ENCODE measurements around the gene DIAPH3. TPM values are rescaled to one million over a fixed set of nuclear protein-coding genes. Genes with fewer than 3 reads are reported as not detected.

DIAPH3 gene
- total RNA-seq, 2 experiments from 2014 or later: 24.9 to 34.7 TPM

- no peaks in the 10 kb centered on the region for H3K36me3 Mint-ChIP-seq
- H3K27ac Mint-ChIP-seq: no peak overlapping the region
- no peak overlapping the region for H3K4me3 Mint-ChIP-seq
- CTCF ChIA-PET: no interaction called here
- no peaks in the 10 kb centered on the region for H3K4me1 Mint-ChIP-seq
- ATAC-seq (no peak), DNase-seq (no peak)
- H3K27me3 Mint-ChIP-seq: peaks cover 8% of the 10 kb centered on the region
- H3K9me3 Mint-ChIP-seq (ENCODE audit: low read depth): no peaks in the 10 kb centered on the region
These were observed 521.9 kb downstream of the DIAPH3 start for GRCh38 chr13:59641817-59642216.

DNA sequence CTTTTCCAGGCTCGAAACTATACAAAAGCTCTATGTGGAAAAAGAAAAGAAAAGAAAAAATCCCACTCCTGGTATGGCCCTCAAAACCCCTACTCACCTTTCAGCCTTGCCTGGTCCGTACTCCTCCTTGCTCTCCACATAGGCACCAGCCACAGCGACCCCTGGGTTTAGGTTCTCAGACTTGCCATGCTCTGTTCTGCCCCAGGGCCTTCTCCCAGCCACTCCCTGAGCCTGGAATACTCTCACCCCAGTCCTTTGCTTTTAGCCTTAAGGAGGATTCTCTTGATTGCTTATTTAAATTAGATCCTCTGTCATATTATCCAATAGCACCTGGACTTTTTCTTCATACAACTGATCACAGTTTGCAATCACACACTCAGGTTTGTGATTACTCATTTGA, 522.5 kb downstream of the DIAPH3 start:
- DNase-seq: no peak
- ATAC-seq: no peak
- H3K27me3 Mint-ChIP-seq: peaks cover 8% of the 10 kb centered on the region
- no peak overlapping the region for H3K4me3 Mint-ChIP-seq
- no peaks in the 10 kb centered on the region for H3K36me3 Mint-ChIP-seq
- H3K9me3 Mint-ChIP-seq (ENCODE audit: low read depth): no peaks in the 10 kb centered on the region
- no peaks in the 10 kb centered on the region for H3K4me1 Mint-ChIP-seq
- CTCF ChIA-PET: no interaction called here
- no peak overlapping the region for H3K27ac Mint-ChIP-seq

DNA sequence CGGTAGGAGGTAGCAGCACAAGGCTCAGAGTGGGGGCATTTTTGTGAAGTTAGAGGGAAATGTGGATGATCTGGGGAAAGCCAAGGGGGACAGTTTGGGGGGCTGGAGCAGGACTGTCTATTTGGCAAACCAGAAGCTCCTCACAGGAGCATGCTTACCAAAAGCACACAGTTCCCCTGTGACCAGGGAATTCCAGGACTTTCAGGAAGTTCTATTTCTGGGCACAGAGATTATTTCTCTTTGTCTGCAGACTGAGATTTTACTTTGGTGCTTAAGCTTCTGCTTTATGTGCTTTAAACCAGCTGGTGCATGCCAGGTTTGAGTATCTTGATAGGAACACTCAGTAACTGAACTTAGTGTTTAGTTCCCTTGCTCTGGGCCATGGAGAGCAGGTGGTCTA, 525.3 kb downstream of the DIAPH3 start:
- H3K27me3 Mint-ChIP-seq: peaks cover 8% of the 10 kb centered on the region
- DNase-seq: no peak
- H3K36me3 Mint-ChIP-seq: no peaks in the 10 kb centered on the region
- no peaks in the 10 kb centered on the region for H3K9me3 Mint-ChIP-seq (ENCODE audit: low read depth)
- CTCF ChIA-PET: no interaction called here
- H3K27ac Mint-ChIP-seq: no peak overlapping the region
- ATAC-seq: no peak
- H3K4me3 Mint-ChIP-seq: no peak overlapping the region
- H3K4me1 Mint-ChIP-seq: no peaks in the 10 kb centered on the region

- Mint-ChIP-seq H3K36me3 (no peaks in the 10 kb centered on the region), H3K27ac (no peak overlapping the region), H3K9me3 (ENCODE audit: low read depth) (no peaks in the 10 kb centered on the region), H3K4me3 (no peak overlapping the region), H3K4me1 (no peaks in the 10 kb centered on the region), H3K27me3 (no peaks in the 10 kb centered on the region)
- ATAC-seq (no peak), DNase-seq (no peak)
- CTCF ChIA-PET: no interaction called here
These were observed 528.1 kb downstream of the DIAPH3 start for GRCh38 chr13:59635589-59635988.

- H3K27me3 Mint-ChIP-seq: no peaks in the 10 kb centered on the region
- no peaks in the 10 kb centered on the region for H3K36me3 Mint-ChIP-seq
- H3K9me3 Mint-ChIP-seq (ENCODE audit: low read depth): no peaks in the 10 kb centered on the region
- DNase-seq: no peak
- ATAC-seq: no peak
- no peaks in the 10 kb centered on the region for H3K4me1 Mint-ChIP-seq
- CTCF ChIA-PET: interaction anchor here (0.7 kb wide), 1 partner anchor 798 kb away, joined by 3 read pairs; no protein-coding TSS in a partner anchor
- H3K4me3 Mint-ChIP-seq: no peak overlapping the region
- H3K27ac Mint-ChIP-seq: no peak overlapping the region
These were observed 530.4 kb downstream of the DIAPH3 start for GRCh38 chr13:59633290-59633689.

DNA sequence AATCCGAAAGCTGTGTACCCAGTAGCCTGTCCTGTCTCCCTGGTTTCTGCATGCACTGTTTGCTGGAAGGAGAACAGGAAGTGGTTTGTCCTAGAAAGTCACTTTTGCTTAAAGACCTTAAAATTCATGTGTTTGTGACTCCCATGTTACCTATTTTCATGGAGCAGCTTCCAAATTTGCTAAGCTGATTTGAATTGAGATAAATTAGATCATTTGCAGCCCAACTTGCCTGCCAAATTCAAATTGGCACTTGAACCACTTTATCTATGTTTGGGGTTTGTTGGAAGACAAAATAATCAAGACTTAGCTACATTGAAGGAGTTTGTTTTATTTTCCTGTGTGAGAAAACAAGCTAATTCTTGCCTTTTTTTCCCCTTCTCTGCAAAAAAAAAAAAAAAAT, 532.5 kb downstream of the DIAPH3 start:
- Mint-ChIP-seq H3K27ac (no peak overlapping the region), H3K27me3 (no peaks in the 10 kb centered on the region), H3K4me3 (no peak overlapping the region), H3K4me1 (no peaks in the 10 kb centered on the region), H3K9me3 (ENCODE audit: low read depth) (no peaks in the 10 kb centered on the region), H3K36me3 (no peaks in the 10 kb centered on the region)
- CTCF ChIA-PET: no interaction called here
- DNase-seq (no peak), ATAC-seq (no peak)

DNA sequence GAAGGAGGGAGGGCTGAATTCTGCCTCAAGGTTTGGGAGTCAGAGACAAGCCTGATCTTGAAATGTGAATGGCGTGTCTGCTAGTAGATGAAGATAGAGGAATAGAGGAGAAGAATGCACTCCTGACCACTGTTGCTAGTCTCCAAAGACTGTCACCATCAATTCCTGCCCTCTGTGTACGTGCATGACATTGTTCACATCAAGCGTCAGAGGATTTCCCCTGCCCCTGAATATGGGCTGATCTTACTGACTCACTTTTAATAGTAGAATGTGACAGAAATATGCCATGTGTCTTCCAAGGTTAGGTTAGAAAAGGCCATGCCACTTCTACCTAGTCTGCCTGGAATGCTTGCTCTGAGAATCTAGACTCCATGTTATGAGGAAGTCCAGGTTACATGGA, 538.6 kb downstream of the DIAPH3 start:
- peaks cover 7% of the 10 kb centered on the region for H3K27me3 Mint-ChIP-seq
- ATAC-seq: no peak
- no peak overlapping the region for H3K4me3 Mint-ChIP-seq
- CTCF ChIA-PET: no interaction called here
- DNase-seq: no peak
- no peaks in the 10 kb centered on the region for H3K4me1 Mint-ChIP-seq
- H3K27ac Mint-ChIP-seq: no peak overlapping the region
- H3K9me3 Mint-ChIP-seq (ENCODE audit: low read depth): no peaks in the 10 kb centered on the region
- no peaks in the 10 kb centered on the region for H3K36me3 Mint-ChIP-seq

GRCh38 chr13:59623206-59623915, 540.4 kb downstream of the DIAPH3 start:
- Mint-ChIP-seq H3K9me3 (ENCODE audit: low read depth) (no peaks in the 10 kb centered on the region), H3K4me1 (no peaks in the 10 kb centered on the region), H3K4me3 (no peak overlapping the region), H3K27me3 (peaks cover 7% of the 10 kb centered on the region), H3K27ac (no peak overlapping the region), H3K36me3 (no peaks in the 10 kb centered on the region)
- no peak for DNase-seq
- CTCF ChIA-PET: no interaction called here
- no peak for ATAC-seq

GRCh38 chr13:59621773-59622172, 542.0 kb downstream of the DIAPH3 start:
- DNase-seq (no peak), ATAC-seq (no peak)
- CTCF ChIA-PET: no interaction called here
- Mint-ChIP-seq H3K27ac (no peak overlapping the region), H3K36me3 (no peaks in the 10 kb centered on the region), H3K4me1 (no peaks in the 10 kb centered on the region), H3K27me3 (peaks cover 7% of the 10 kb centered on the region), H3K9me3 (ENCODE audit: low read depth) (no peaks in the 10 kb centered on the region), H3K4me3 (no peak overlapping the region)

Other genes with a start within 250 kb of the DIAPH3 start
- gene TDRD3, start 233.3 kb upstream of the DIAPH3 start, total RNA-seq: 10 to 100 TPM; 25.0 to 26.1 TPM